Measurements from ENCODE around the gene UBAP1. TPM values are rescaled to one million over a fixed set of nuclear protein-coding genes. Genes with fewer than 3 reads are reported as not detected.

UBAP1 gene
- total RNA-seq, 1 donor: 40.9 TPM

DNA sequence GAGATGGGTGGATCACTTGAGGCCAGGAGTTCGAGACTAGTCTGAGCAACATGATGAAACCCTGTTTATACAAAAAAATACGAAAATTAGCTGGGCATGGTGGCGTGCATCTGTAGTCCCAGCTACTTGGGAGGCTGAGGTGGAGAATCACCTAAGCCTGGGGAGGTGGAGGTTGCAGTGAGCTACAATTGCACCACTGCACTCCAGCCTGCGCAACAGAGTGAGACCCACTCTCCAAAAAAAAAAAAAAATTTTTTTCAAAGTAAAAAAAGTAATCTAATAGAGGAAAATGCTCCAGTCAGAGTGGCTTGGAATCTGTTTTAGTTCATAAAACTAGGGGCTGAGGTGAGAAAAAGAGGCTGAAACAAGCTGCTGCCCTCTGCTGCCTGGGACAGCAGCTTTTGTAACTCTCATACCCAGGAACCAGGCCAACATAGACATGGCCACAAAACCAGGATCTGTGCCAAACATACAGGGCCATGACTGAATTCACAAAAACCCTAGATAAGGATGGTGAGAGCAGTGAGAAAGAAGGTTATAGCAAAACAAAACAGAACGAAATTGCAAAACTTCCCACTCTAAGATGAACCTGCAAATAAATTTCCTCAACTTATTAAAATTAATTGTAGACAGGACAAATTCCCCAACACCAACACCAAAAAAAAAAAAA is 39.2 kb upstream of the UBAP1 start:
- Histone ChIP-seq H3K4me1 (ENCODE audit: insufficient read depth, low read length) (peaks cover 6% of the 10 kb centered on the region), H3K9me3 (ENCODE audit: low read depth, low read length) (no peaks in the 10 kb centered on the region), H3K79me2 (ENCODE audit: insufficient read depth, low read length) (no peaks in the 10 kb centered on the region), H3K4me3 (ENCODE audit: insufficient read depth, low read length) (no peak overlapping the region), H4K20me1 (ENCODE audit: insufficient read depth, low read length) (no peaks in the 10 kb centered on the region), H3K4me2 (ENCODE audit: insufficient read depth, low read length) (no peak overlapping the region), H3K27ac (ENCODE audit: low read depth, low read length) (no peak overlapping the region), H2AFZ (ENCODE audit: low read length) (no peak overlapping the region), H3K36me3 (ENCODE audit: insufficient read depth, low read length) (no peaks in the 10 kb centered on the region), H3K27me3 (ENCODE audit: insufficient read depth, low read length) (no peaks in the 10 kb centered on the region)
- DNase-seq (ENCODE audit: insufficient read length, low spot score, missing footprints): peak; percentile 95
- TF ChIP-seq, protein P1, sequence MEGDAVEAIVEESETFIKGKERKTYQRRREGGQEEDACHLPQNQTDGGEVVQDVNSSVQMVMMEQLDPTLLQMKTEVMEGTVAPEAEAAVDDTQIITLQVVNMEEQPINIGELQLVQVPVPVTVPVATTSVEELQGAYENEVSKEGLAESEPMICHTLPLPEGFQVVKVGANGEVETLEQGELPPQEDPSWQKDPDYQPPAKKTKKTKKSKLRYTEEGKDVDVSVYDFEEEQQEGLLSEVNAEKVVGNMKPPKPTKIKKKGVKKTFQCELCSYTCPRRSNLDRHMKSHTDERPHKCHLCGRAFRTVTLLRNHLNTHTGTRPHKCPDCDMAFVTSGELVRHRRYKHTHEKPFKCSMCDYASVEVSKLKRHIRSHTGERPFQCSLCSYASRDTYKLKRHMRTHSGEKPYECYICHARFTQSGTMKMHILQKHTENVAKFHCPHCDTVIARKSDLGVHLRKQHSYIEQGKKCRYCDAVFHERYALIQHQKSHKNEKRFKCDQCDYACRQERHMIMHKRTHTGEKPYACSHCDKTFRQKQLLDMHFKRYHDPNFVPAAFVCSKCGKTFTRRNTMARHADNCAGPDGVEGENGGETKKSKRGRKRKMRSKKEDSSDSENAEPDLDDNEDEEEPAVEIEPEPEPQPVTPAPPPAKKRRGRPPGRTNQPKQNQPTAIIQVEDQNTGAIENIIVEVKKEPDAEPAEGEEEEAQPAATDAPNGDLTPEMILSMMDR (IDR thresholded peaks at IDR 0.05; ENCODE audit: extremely low read depth, low read depth, low read length): peak; percentile 62

DNA sequence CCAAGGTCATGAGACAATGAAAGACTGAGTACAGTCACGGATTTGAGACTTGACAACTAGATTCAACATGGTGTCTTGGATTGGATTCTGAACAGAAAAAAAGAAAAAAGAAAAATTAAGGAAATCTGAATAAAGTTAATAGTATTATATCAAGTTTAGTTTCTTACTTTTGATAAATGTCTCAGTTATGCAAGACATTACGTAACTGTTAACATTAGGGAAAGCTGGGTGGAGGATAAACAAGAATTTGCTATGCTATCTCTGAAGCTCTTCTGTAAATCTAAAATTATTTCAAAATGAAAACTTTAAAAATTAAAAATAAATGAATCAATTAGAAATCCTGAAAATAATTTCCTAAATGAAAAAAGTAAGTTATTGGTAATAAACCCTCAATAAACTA is 38.0 kb upstream of the UBAP1 start:
- Histone ChIP-seq H3K4me3 (ENCODE audit: insufficient read depth, low read length) (no peak overlapping the region), H3K4me2 (ENCODE audit: insufficient read depth, low read length) (no peak overlapping the region), H2AFZ (ENCODE audit: low read length) (no peak overlapping the region), H4K20me1 (ENCODE audit: insufficient read depth, low read length) (no peaks in the 10 kb centered on the region), H3K9me3 (ENCODE audit: low read depth, low read length) (no peaks in the 10 kb centered on the region), H3K36me3 (ENCODE audit: insufficient read depth, low read length) (no peaks in the 10 kb centered on the region), H3K27me3 (ENCODE audit: insufficient read depth, low read length) (no peaks in the 10 kb centered on the region), H3K79me2 (ENCODE audit: insufficient read depth, low read length) (no peaks in the 10 kb centered on the region), H3K4me1 (ENCODE audit: insufficient read depth, low read length) (peaks cover 9% of the 10 kb centered on the region), H3K27ac (ENCODE audit: low read depth, low read length) (no peak overlapping the region)
- TF ChIP-seq, protein P1 (IDR thresholded peaks at IDR 0.05; ENCODE audit: extremely low read depth, low read depth, low read length): no peak
- no peak for DNase-seq (ENCODE audit: insufficient read length, low spot score, missing footprints)

DNA sequence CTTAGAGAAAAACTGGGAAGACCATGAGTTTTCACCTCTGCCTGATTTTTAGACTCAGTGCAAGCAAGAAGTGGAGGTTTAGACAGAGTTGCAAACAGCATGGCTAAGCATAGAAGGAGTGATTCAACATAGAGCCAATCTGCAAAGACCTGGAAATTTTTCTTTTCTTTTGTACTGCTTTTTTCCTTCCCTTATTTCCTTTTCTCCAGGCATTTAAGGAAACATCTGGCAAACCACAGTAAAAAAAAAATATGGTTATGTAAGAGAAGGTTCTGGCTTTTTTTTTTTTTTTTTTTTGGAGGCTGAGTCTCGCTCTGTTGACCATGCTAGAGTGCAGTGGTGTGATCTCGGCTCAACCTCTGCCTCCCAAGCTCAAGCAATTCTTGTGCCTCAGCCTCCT is 35.7 kb upstream of the UBAP1 start:
- H2AFZ ChIP-seq (ENCODE audit: low read length): no peak overlapping the region

DNA sequence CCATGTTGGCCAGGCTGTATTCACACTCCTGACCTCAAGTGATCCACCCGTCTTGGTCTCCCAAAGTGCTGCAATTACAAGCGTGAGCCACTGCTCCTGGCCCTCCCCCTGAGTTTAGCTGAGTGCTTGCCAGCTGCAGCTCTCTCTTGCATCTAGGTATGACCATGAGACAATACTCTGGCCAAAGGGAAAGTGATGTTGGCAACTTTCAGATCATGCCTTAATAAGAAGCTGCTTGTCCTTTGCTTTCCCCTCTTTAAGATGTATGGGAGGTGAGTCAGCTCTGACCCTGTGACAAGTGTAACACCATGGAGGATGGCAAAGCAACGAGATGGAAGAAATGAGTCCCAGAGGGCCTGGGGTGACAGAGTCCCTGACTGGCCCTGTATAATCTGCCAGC is 33.7 kb upstream of the UBAP1 start:
- DNase-seq (ENCODE audit: insufficient read length, low spot score, missing footprints): peak; percentile 87
- no peaks in the 10 kb centered on the region for H4K20me1 ChIP-seq (ENCODE audit: insufficient read depth, low read length)
- H3K4me1 ChIP-seq (ENCODE audit: insufficient read depth, low read length): peaks cover 7% of the 10 kb centered on the region
- TF ChIP-seq, protein P1 (IDR thresholded peaks at IDR 0.05; ENCODE audit: extremely low read depth, low read depth, low read length): no peak
- H3K4me3 ChIP-seq (ENCODE audit: insufficient read depth, low read length): no peak overlapping the region
- H3K4me2 ChIP-seq (ENCODE audit: insufficient read depth, low read length): no peak overlapping the region
- H3K9me3 ChIP-seq (ENCODE audit: low read depth, low read length): no peaks in the 10 kb centered on the region
- no peak overlapping the region for H2AFZ ChIP-seq (ENCODE audit: low read length)
- H3K36me3 ChIP-seq (ENCODE audit: insufficient read depth, low read length): no peaks in the 10 kb centered on the region
- H3K27ac ChIP-seq (ENCODE audit: low read depth, low read length): no peak overlapping the region
- H3K27me3 ChIP-seq (ENCODE audit: insufficient read depth, low read length): no peaks in the 10 kb centered on the region
- H3K79me2 ChIP-seq (ENCODE audit: insufficient read depth, low read length): no peaks in the 10 kb centered on the region

More for the DNA sequence above, 35.7 kb upstream of the UBAP1 start:
- TF ChIP-seq, protein P1 (IDR thresholded peaks at IDR 0.05; ENCODE audit: extremely low read depth, low read depth, low read length): no peak
- Histone ChIP-seq H3K9me3 (ENCODE audit: low read depth, low read length) (no peaks in the 10 kb centered on the region), H3K79me2 (ENCODE audit: insufficient read depth, low read length) (no peaks in the 10 kb centered on the region), H3K4me1 (ENCODE audit: insufficient read depth, low read length) (peaks cover 9% of the 10 kb centered on the region), H3K4me2 (ENCODE audit: insufficient read depth, low read length) (no peak overlapping the region), H3K27me3 (ENCODE audit: insufficient read depth, low read length) (no peaks in the 10 kb centered on the region), H3K4me3 (ENCODE audit: insufficient read depth, low read length) (no peak overlapping the region), H3K27ac (ENCODE audit: low read depth, low read length) (no peak overlapping the region), H3K36me3 (ENCODE audit: insufficient read depth, low read length) (no peaks in the 10 kb centered on the region), H4K20me1 (ENCODE audit: insufficient read depth, low read length) (no peaks in the 10 kb centered on the region)
- peak; percentile 21 for DNase-seq (ENCODE audit: insufficient read length, low spot score, missing footprints)

All from osteoblast (primary cell).